MM.1S (cell line): ENCODE results near the gene C9.

Experiments used
- DNase-seq: peaks from one replicate; pipeline ENCODE4 v3.0.0-alpha.2; 2015
- H2AFZ ChIP-seq: fragments of 300-600 bp; sonication (generic); 2 replicates; pipeline ENCODE4 v1.6.0; 2016; ENCODE audit warnings: antibody characterized with exemption, low read length
- H3F3A ChIP-seq: fragments of 300-600 bp; sonication (generic); 2 replicates; pipeline ENCODE4 v1.6.1; 2016; ENCODE audit warnings: mild to moderate bottlenecking, antibody characterized with exemption, low read length, moderate library complexity, mixed read lengths; ENCODE audit not compliant: insufficient read depth
- H3K27ac ChIP-seq: fragments of 300-600 bp; sonication (generic); 2 replicates; pipeline ENCODE4 v1.5.1; 2016; ENCODE audit warnings: mild to moderate bottlenecking, low read length
- H3K27me3 ChIP-seq: fragments of 300-600 bp; sonication (generic); replicated peaks from 2 replicates; pipeline ENCODE4 v1.6.0; 2016; ENCODE audit warnings: low read length; ENCODE audit not compliant: insufficient read depth
- H3K36me3 ChIP-seq: fragments of 300-600 bp; sonication (generic); replicated peaks from 2 replicates; pipeline ENCODE4 v1.6.1; 2016; ENCODE audit warnings: mild to moderate bottlenecking, low read length, mixed read lengths; ENCODE audit not compliant: insufficient read depth
- H3K4me1 ChIP-seq: fragments of 300-600 bp; sonication (generic); 2 replicates; pipeline ENCODE4 v1.6.1; 2016; ENCODE audit warnings: low read length, mixed read lengths
- H3K4me2 ChIP-seq: fragments of 300-600 bp; sonication (generic); 2 replicates; pipeline ENCODE4 v1.6.0; 2016; ENCODE audit warnings: low read depth, low read length
- H3K4me3 ChIP-seq: fragments of 300-600 bp; sonication (generic); 2 replicates; pipeline ENCODE4 v1.5.1; 2016; ENCODE audit warnings: low read length, mixed read lengths
- H3K79me2 ChIP-seq: fragments of 300-600 bp; sonication (generic); 2 replicates; pipeline ENCODE4 v1.6.1; 2016; ENCODE audit warnings: mixed run types, low read length, mixed read lengths
- H3K9ac ChIP-seq: fragments of 300-600 bp; sonication (generic); 2 replicates; pipeline ENCODE4 v1.6.1; 2016; ENCODE audit warnings: low read length, mixed read lengths
- H3K9me2 ChIP-seq: fragments of 300-600 bp; sonication (generic); replicated peaks from 2 replicates; pipeline ENCODE4 v1.6.1; 2016; ENCODE audit warnings: mild to moderate bottlenecking, low read length, mixed read lengths; ENCODE audit not compliant: insufficient read depth
- H3K9me3 ChIP-seq: fragments of 300-600 bp; sonication (generic); replicated peaks from 2 replicates; pipeline ENCODE4 v1.6.1; 2016; ENCODE audit warnings: mild to moderate bottlenecking, low read length, mixed read lengths; ENCODE audit not compliant: insufficient read depth
- H4K20me1 ChIP-seq: fragments of 300-600 bp; sonication (generic); 2 replicates; pipeline ENCODE4 v1.6.1; 2016; ENCODE audit warnings: mild to moderate bottlenecking, low read length, moderate library complexity, mixed read lengths; ENCODE audit not compliant: insufficient read depth
- EZH2 ChIP-seq: fragments of 300-600 bp; sonication (generic); optimal IDR thresholded peaks from 2 replicates; pipeline ENCODE3; 2017; ENCODE audit warnings: low read depth, mild to moderate bottlenecking, antibody characterized with exemption, low read length, mixed read lengths
- EZH2phosphoT487 ChIP-seq: fragments of 300-600 bp; sonication (generic); IDR thresholded peaks from 2 replicates; pipeline ENCODE4 v1.6.1; 2018; ENCODE audit warnings: antibody characterized with exemption, low read length
- TF ChIP-seq, protein P1 (sequence below): fragments of 300-600 bp; sonication (generic); IDR thresholded peaks from 2 replicates; pipeline ENCODE4 v1.5.1; 2016; ENCODE audit warnings: antibody characterized with exemption, low read length, mixed read lengths

Gene C9

DNA sequence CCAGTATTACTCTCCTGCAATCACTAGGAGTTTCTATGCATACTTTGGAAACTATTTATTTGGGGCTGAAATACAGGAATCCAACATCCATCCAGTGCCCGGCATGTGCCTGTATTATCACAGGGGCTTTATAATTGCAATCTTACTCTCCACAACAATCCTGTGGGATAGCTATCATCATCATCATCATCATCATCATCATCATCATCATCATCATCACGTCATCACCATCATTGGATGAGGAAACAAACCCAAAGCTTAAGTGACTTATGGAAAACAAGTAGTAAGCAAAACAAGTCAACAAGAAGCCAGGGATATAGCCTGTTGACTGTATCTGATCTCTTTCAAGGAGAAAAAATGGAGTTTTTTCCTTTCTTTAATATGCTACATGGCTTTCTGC lies 97.1 kb downstream of the C9 start:
- Histone ChIP-seq H3F3A (peaks cover 4% of the 10 kb centered on the region; the same call in 1 of the 2 replicates), H3K9me3 (no peaks in the 10 kb centered on the region), H3K4me2 (no peak overlapping the region), H3K36me3 (no peaks in the 10 kb centered on the region), H3K4me3 (no peak overlapping the region), H3K27me3 (no peaks in the 10 kb centered on the region), H4K20me1 (no peaks in the 10 kb centered on the region), H3K9me2 (no peaks in the 10 kb centered on the region), H3K79me2 (no peaks in the 10 kb centered on the region), H3K27ac (no peak overlapping the region), H3K9ac (no peak overlapping the region), H3K4me1 (peaks cover 19% of the 10 kb centered on the region), H2AFZ (no peak overlapping the region)
- no peak for DNase-seq
- no peak for TF ChIP-seq EZH2phosphoT487

DNA sequence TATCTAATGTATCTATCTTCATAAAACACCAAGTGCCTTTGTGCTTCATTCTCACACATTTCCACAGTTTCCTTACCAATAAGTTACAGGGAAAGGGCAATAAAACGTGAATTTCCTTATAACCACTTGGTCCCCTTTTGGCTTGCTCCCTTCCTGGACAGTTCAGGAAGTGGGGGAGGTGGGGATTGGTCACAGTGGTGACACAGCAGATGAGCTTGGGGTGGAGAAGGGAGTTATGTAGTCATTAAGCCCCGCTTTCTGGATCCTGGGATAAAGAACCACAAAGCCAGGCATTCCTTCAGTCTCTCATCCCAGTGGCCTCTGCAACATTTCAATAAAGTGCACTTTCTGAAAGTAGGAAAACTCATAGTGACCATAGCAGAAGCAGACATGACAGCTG lies 97.9 kb downstream of the C9 start:
- no peaks in the 10 kb centered on the region for H3K9me3 ChIP-seq
- no peaks in the 10 kb centered on the region for H3K9me2 ChIP-seq
- peaks cover 19% of the 10 kb centered on the region for H3K4me1 ChIP-seq
- no peak overlapping the region for H3K4me2 ChIP-seq
- no peak overlapping the region for H3K27ac ChIP-seq
- H3K4me3 ChIP-seq, result no peak overlapping the region
- H3K36me3 ChIP-seq, result no peaks in the 10 kb centered on the region
- H3K9ac ChIP-seq, result no peak overlapping the region
- H3K79me2 ChIP-seq, result no peaks in the 10 kb centered on the region
- DNase-seq, result no peak
- H4K20me1 ChIP-seq, result no peaks in the 10 kb centered on the region
- no peaks in the 10 kb centered on the region for H3K27me3 ChIP-seq
- H2AFZ ChIP-seq, result no peak overlapping the region
- TF ChIP-seq, protein P1, sequence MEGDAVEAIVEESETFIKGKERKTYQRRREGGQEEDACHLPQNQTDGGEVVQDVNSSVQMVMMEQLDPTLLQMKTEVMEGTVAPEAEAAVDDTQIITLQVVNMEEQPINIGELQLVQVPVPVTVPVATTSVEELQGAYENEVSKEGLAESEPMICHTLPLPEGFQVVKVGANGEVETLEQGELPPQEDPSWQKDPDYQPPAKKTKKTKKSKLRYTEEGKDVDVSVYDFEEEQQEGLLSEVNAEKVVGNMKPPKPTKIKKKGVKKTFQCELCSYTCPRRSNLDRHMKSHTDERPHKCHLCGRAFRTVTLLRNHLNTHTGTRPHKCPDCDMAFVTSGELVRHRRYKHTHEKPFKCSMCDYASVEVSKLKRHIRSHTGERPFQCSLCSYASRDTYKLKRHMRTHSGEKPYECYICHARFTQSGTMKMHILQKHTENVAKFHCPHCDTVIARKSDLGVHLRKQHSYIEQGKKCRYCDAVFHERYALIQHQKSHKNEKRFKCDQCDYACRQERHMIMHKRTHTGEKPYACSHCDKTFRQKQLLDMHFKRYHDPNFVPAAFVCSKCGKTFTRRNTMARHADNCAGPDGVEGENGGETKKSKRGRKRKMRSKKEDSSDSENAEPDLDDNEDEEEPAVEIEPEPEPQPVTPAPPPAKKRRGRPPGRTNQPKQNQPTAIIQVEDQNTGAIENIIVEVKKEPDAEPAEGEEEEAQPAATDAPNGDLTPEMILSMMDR, result no peak
- TF ChIP-seq EZH2 (no peak), EZH2phosphoT487 (no peak)
- H3F3A ChIP-seq, result peaks cover 4% of the 10 kb centered on the region; the same call in 1 of the 2 replicates

DNA sequence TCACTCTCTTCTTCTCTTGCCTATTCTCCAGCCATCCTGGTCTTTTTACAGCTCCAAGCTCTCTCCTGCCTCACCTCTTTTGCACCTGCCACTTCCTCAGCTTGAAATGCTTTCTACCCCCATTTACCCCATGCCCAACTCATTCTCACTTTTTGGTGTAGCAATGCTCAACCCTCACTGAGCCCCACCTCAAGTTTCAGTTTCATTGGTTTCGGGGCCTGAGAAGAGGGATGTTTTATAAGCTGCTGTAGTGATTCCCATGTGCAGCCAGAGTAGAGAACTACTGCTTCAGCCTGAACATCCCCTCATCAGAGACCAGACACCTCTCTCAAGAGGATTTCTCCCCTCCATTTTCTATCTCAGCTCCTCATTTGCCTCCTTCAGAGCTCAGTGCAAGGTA lies 99.8 kb downstream of the C9 start:
- Histone ChIP-seq H3K9me3 (no peaks in the 10 kb centered on the region), H4K20me1 (no peaks in the 10 kb centered on the region), H3K4me2 (peak overlapping the region; percentile 25; the same call in 1 of the 2 replicates), H3K4me3 (no peak overlapping the region), H2AFZ (no peak overlapping the region), H3K9ac (no peak overlapping the region), H3K27me3 (no peaks in the 10 kb centered on the region), H3K9me2 (no peaks in the 10 kb centered on the region), H3K27ac (no peak overlapping the region; the same call in 1 of the 2 replicates), H3K4me1 (peaks cover 17% of the 10 kb centered on the region), H3F3A (peaks cover 4% of the 10 kb centered on the region; the same call in 1 of the 2 replicates), H3K36me3 (no peaks in the 10 kb centered on the region), H3K79me2 (no peaks in the 10 kb centered on the region)
- TF ChIP-seq EZH2phosphoT487 (no peak), EZH2 (no peak)
- TF ChIP-seq, protein P1, result no peak
- peak; percentile 85 for DNase-seq

DNA sequence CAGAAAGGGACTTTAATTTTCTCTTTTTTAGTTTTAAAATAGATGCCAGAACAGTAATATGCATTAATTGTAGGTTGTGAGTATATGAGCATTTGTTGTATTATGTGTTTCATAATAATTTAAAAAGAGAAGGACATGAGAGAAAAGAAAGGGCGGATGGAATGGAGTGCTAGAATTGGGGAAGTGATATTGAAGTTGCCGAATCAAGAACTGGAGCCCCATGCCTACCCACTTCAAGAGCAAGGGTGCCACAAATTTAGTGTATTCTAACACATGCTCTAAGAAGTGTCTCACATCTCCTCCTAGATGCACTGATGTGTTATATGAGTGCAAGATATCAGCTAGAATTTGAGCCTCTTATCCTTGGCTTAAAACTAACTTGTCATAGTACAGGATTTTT lies 101.3 kb downstream of the C9 start:
- H3K27ac ChIP-seq, result no peak overlapping the region
- no peak overlapping the region for H3K9ac ChIP-seq
- TF ChIP-seq EZH2, result no peak
- TF ChIP-seq EZH2phosphoT487, result no peak
- TF ChIP-seq, protein P1, result no peak
- H3K4me1 ChIP-seq, result peaks cover 17% of the 10 kb centered on the region
- H2AFZ ChIP-seq, result no peak overlapping the region
- no peaks in the 10 kb centered on the region for H3K36me3 ChIP-seq
- H3K27me3 ChIP-seq, result no peaks in the 10 kb centered on the region
- H3F3A ChIP-seq, result peaks cover 4% of the 10 kb centered on the region; the same call in 1 of the 2 replicates
- no peaks in the 10 kb centered on the region for H3K9me3 ChIP-seq
- H3K9me2 ChIP-seq, result no peaks in the 10 kb centered on the region
- no peak overlapping the region for H3K4me3 ChIP-seq
- no peaks in the 10 kb centered on the region for H3K79me2 ChIP-seq
- no peaks in the 10 kb centered on the region for H4K20me1 ChIP-seq
- H3K4me2 ChIP-seq, result no peak overlapping the region
- no peak for DNase-seq
